Endothelial cell of hepatic sinusoid (primary cell): ENCODE results near the gene NLN.
"Not testable (repeated sequence)": the region's sequence is repeated elsewhere in the genome, so short reads cannot be mapped to it uniquely, and the experiment has no call there.

Experiments used
- in situ Hi-C: cut with HindIII; loops from 2 replicates; pipeline ENCODE4 v1.10.0; 2017; ENCODE audit warnings: low sequenced_read_pairs

NLN gene

GRCh38 chr5:65828022-65828896, 106.3 kb downstream of the NLN start:
- in situ Hi-C loops, result no loop called here

- in situ Hi-C loops, result no loop called here
Observed at GRCh38 chr5:65830856-65831255, 108.9 kb downstream of the NLN start.

- in situ Hi-C loops, result no loop called here
Observed at GRCh38 chr5:65831276-65831675, 109.3 kb downstream of the NLN start.

GRCh38 chr5:65832152-65832551, 110.1 kb downstream of the NLN start:
- in situ Hi-C loops, result no loop called here

- in situ Hi-C loops, result no loop called here
Observed at GRCh38 chr5:65832603-65833228, 110.7 kb downstream of the NLN start.

GRCh38 chr5:65833780-65834179, 111.8 kb downstream of the NLN start:
- in situ Hi-C loops, result no loop called here

GRCh38 chr5:65834306-65834705, 112.3 kb downstream of the NLN start:
- in situ Hi-C loops, result no loop called here

- in situ Hi-C loops, result no loop called here
Observed at GRCh38 chr5:65835191-65835590, 113.2 kb downstream of the NLN start.

- in situ Hi-C loops, result no loop called here
Observed at GRCh38 chr5:65837139-65837538, 115.1 kb downstream of the NLN start.

- in situ Hi-C loops, result not testable (repeated sequence)
Observed at GRCh38 chr5:65839170-65839569, 117.2 kb downstream of the NLN start.

GRCh38 chr5:65840071-65840470, 118.1 kb downstream of the NLN start:
- in situ Hi-C loops, result loop anchor here (5.0 kb wide), 1 partner anchor 57 kb away; no protein-coding TSS in a partner anchor

GRCh38 chr5:65844763-65845162, 122.8 kb downstream of the NLN start:
- in situ Hi-C loops, result loop anchor here (5.0 kb wide), 1 partner anchor 53 kb away; no protein-coding TSS in a partner anchor

- in situ Hi-C loops, result no loop called here
Observed at GRCh38 chr5:65846101-65846500, 124.1 kb downstream of the NLN start.

GRCh38 chr5:65847019-65847418, 125.0 kb downstream of the NLN start:
- in situ Hi-C loops, result not testable (repeated sequence)

GRCh38 chr5:65849918-65850317, 127.9 kb downstream of the NLN start:
- in situ Hi-C loops, result not testable (repeated sequence)

GRCh38 chr5:65854925-65855324, 132.9 kb downstream of the NLN start:
- in situ Hi-C loops, result no loop called here

- in situ Hi-C loops, result no loop called here
Observed at GRCh38 chr5:65855766-65856315, 133.8 kb downstream of the NLN start.

- in situ Hi-C loops, result no loop called here
Observed at GRCh38 chr5:65856520-65856919, 134.5 kb downstream of the NLN start.

GRCh38 chr5:65858316-65858715, 136.3 kb downstream of the NLN start:
- in situ Hi-C loops, result no loop called here

- in situ Hi-C loops, result loop anchor here (5.0 kb wide), 1 partner anchor 90 kb away; no protein-coding TSS in a partner anchor
Observed at GRCh38 chr5:65861830-65862241, 139.8 kb downstream of the NLN start.

- in situ Hi-C loops, result loop anchor here (5.0 kb wide), 1 partner anchor 90 kb away; no protein-coding TSS in a partner anchor
Observed at GRCh38 chr5:65862384-65862783, 140.4 kb downstream of the NLN start.

- in situ Hi-C loops, result loop anchor here (5.0 kb wide), 1 partner anchor 91 kb away; no protein-coding TSS in a partner anchor
Observed at GRCh38 chr5:65863747-65864146, 141.7 kb downstream of the NLN start.
